GM12878 (cell line): ENCODE results near the gene RNF41. TPM values are rescaled to one million over a fixed set of nuclear protein-coding genes. Genes with fewer than 3 reads are reported as not detected.
A peak's percentile ranks its signal among the peaks of the same experiment; 100 is the strongest.

Experiments used
- EGR1 ChIP-seq, 2 experiments: IDR thresholded peaks; 1 replicate in 1 of 2; 2 replicates in 1 of 2; pipeline ENCODE4 v1.6.1; 2011 to 2012; ENCODE audit warnings: low read depth in 2 of 2, low read length in 2 of 2, borderline replicate concordance in 1 of 2, mild to moderate bottlenecking in 1 of 2, moderate library complexity in 1 of 2
- LARP7 ChIP-seq: fragments of 450-650 bp; IDR thresholded peaks from 2 replicates; pipeline ENCODE4 v1.6.1; 2017; ENCODE audit warnings: mild to moderate bottlenecking
- MXI1 ChIP-seq: fragments of 150-350 bp; IDR thresholded peaks from 2 replicates; pipeline ENCODE4 v1.6.1; 2011; ENCODE audit warnings: low read depth, mild to moderate bottlenecking, inconsistent platforms, low read length, improper control_type of control experiment
- NFYB ChIP-seq: IDR thresholded peaks from 2 replicates; pipeline ENCODE4 v1.6.1; 2011; ENCODE audit warnings: low read depth, mild to moderate bottlenecking, low read length, improper control_type of control experiment, moderate library complexity; ENCODE audit not compliant: insufficient read depth
- POLR2A ChIP-seq: IDR thresholded peaks from 2 replicates; pipeline ENCODE4 v1.6.1; 2011; ENCODE audit warnings: low read depth, mild to moderate bottlenecking, low read length
- RAD21 ChIP-seq: IDR thresholded peaks from 2 replicates; pipeline ENCODE4 v1.6.1; 2011; ENCODE audit warnings: mild to moderate bottlenecking, low read depth, low read length, moderate library complexity; ENCODE audit not compliant: insufficient read depth
- SMC3 ChIP-seq: IDR thresholded peaks from 2 replicates; pipeline ENCODE4 v1.6.1; 2011; ENCODE audit warnings: low read length, improper control_type of control experiment, borderline replicate concordance
- TBL1XR1 ChIP-seq: IDR thresholded peaks from 2 replicates; pipeline ENCODE4 v1.6.1; 2012; ENCODE audit warnings: low read depth, low read length, improper control_type of control experiment
- YY1 ChIP-seq: IDR thresholded peaks from 2 replicates; pipeline ENCODE4 v1.6.1; 2011; ENCODE audit warnings: low read depth, mild to moderate bottlenecking, low read length
- ZNF24 ChIP-seq: fragments of 450-650 bp; IDR thresholded peaks from 2 replicates; pipeline ENCODE4 v1.6.1; 2017; ENCODE audit warnings: antibody characterized with exemption, mild to moderate bottlenecking
- ZNF622 ChIP-seq: fragments of 450-650 bp; IDR thresholded peaks from 2 replicates; pipeline ENCODE4 v1.6.1; 2017; ENCODE audit warnings: mild to moderate bottlenecking, inconsistent platforms
- polyA plus RNA-seq, 11 experiments: library from polyadenylated mRNA; depleted of rRNA in 4 of 11; unstranded in 6 of 11; stranded (reverse) in 5 of 11; fragments of >200 nt; fragmentation: Nextera tagmentation in 4 of 11; fragmentation: Illumina TruSeq in 1 of 11; extraction: Ambion mirVana in 4 of 11; extraction: Trizol in 1 of 11; gene quantifications; 1 replicate in 1 of 11; 2 replicates in 10 of 11; pipeline versions ENCODE4 v1.2.1 to v1.2.3, GENCODE V29; 2011 to 2016; ENCODE audit warnings: inconsistent platforms in 2 of 11, missing spikeins in 2 of 11, low read depth in 1 of 11
- total RNA-seq, 4 experiments: library from RNA; depleted of rRNA in 3 of 4; stranded (reverse); fragments of >200 nt in 3 of 4; fragmentation: Illumina TruSeq in 1 of 4; extraction: Trizol in 1 of 4; gene quantifications; 2 replicates each; pipeline versions ENCODE4 v1.2.1 to v1.2.3, GENCODE V29; 2013 to 2021
- TF ChIP-seq, protein P1 (sequence below): fragments of 450-650 bp; conservative IDR thresholded peaks from 2 replicates; pipeline ENCODE4 v1.6.1; 2017; ENCODE audit warnings: mild to moderate bottlenecking, moderate library complexity

Gene RNF41
- total and polyA plus RNA-seq, 10 of the 15 experiments (the other 5 are each of a cell fraction or from before 2014, with no cell fraction given), result 11.1 to 47.8 (median 30.6) TPM

DNA sequence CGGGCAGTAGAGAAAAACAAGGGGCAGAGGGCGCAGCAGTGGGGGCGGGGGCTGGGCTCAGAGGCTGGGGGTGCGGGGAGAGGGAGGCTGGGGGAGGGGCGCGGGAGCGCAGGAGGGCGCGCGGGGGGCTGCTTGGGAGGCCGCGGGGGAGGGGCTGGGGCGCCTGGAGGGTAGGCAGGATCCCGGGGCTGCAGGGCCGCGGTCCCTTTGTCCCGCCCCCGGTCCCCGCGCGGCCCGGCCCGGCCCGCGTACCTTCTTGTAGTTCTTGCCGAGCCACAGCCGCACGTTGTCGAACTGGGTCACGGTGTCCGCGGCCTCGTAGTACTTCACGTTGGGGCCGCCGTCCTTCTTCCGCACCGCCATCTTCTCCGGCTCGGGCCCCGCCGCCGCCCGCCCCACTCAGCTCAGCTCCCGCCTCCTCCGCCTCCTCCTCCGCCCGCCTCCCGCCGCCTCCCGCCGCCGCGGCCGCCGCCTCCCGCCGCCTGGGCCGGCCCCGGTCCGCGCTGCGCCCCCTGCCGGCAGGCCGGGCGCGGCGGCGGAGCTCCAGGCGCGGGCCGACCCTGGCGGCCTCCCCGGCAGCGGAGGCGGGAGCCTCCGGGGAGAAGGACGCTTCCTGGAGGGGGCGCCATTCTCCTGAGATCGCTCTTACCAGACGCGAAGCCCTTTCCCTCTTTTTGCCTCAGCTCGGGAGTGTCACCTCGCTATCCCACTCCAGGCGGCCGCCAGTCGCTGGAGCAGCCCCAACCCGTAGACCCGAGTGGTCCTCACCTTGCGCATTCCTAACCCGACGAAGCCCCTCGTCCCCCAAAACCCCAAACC, 32.4 kb downstream of the RNF41 start, which contains the start of gene SMARCC2 (continued):
- TF ChIP-seq, protein P1, sequence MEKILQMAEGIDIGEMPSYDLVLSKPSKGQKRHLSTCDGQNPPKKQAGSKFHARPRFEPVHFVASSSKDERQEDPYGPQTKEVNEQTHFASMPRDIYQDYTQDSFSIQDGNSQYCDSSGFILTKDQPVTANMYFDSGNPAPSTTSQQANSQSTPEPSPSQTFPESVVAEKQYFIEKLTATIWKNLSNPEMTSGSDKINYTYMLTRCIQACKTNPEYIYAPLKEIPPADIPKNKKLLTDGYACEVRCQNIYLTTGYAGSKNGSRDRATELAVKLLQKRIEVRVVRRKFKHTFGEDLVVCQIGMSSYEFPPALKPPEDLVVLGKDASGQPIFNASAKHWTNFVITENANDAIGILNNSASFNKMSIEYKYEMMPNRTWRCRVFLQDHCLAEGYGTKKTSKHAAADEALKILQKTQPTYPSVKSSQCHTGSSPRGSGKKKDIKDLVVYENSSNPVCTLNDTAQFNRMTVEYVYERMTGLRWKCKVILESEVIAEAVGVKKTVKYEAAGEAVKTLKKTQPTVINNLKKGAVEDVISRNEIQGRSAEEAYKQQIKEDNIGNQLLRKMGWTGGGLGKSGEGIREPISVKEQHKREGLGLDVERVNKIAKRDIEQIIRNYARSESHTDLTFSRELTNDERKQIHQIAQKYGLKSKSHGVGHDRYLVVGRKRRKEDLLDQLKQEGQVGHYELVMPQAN, result peak; percentile 69; the same call in 1 of the 2 replicates
- TF ChIP-seq TBL1XR1 (0 out of 2 replicates have a peak, but pooled peaks have one; percentile 39), ZNF622 (no peak), SMC3 (peak; percentile 39; the same call in 1 of the 2 replicates), YY1 (peak; percentile 90), NFYB (no peak), EGR1 (IDR thresholded peaks at IDR 0.05; ENCODE audit: borderline replicate concordance in 1 of 2, low read depth in 2 of 2, low read length in 2 of 2) (peak in 1 of 2 experiments; percentile 71; a peak in 2 of 3 replicates), LARP7 (0 out of 2 replicates have a peak, but pooled peaks have one; percentile 16), MXI1 (peak; percentile 58), POLR2A (peak; percentile 79), ZNF24 (0 out of 2 replicates have a peak, but pooled peaks have one; percentile 37), RAD21 (peak; percentile 46)
